ENCODE results near the gene ETV3. TPM values are rescaled to one million over a fixed set of nuclear protein-coding genes. Genes with fewer than 3 reads are reported as not detected.
A peak's percentile ranks its signal among the peaks of the same experiment; 100 is the strongest.

ETV3 gene
- total and polyA plus RNA-seq, 2 of the 4 experiments (the other 2 are of a cell fraction) = 6.4 to 14.7 TPM

GRCh38 chr1:157136133-157136532 is 2.1 kb downstream of the ETV3 start:
- ATAC-seq (ENCODE audit: low read depth) (no peak), DNase-seq (no peak)
- CTCF ChIA-PET = interaction anchor here (0.8 to 1.2 kb wide), 2 partner anchors 20 to 46 kb away, joined by 4 read pairs; no protein-coding TSS in a partner anchor
- Histone ChIP-seq H2AK5ac (ENCODE audit: low read depth, low read length) (no peak overlapping the region), H3K4me1 (ENCODE audit: control insufficient read depth, insufficient read depth, low read length) (peaks cover 4% of the 10 kb centered on the region), H3K9ac (ENCODE audit: low read depth, low read length) (no peak overlapping the region), H3K9me1 (ENCODE audit: insufficient read depth, low read length) (peaks cover 2% of the 10 kb centered on the region; the same call in 1 of the 2 replicates), H3K4ac (ENCODE audit: low read depth, low read length) (no peak overlapping the region), H3K36me3 (ENCODE audit: control insufficient read depth, insufficient read depth, low read length) (peaks cover 29% of the 10 kb centered on the region), H4K91ac (ENCODE audit: insufficient read depth, low read depth, low read length) (no peak overlapping the region), H3K14ac (replicated peaks; ENCODE audit: low read depth, low read length) (no peak overlapping the region), H2AFZ (replicated peaks; ENCODE audit: low read length, poor library complexity) (no peak overlapping the region), H2BK5ac (ENCODE audit: low read depth, low read length, poor library complexity, severe bottlenecking) (no peak overlapping the region), H3K79me1 (ENCODE audit: low read depth in 1 of 2, low read length in 2 of 2) (peaks cover 28 to 40% of the 10 kb centered on the region in 2 experiments), H2BK120ac (ENCODE audit: low read depth, low read length) (no peak overlapping the region), H3K4me2 (ENCODE audit: low read depth, low read length) (no peak overlapping the region; the same call in 1 of the 2 replicates), H3K9me3 (ENCODE audit: control insufficient read depth, insufficient read depth, low read length) (no peaks in the 10 kb centered on the region), H2BK20ac (ENCODE audit: low read depth, low read length) (no peak overlapping the region), H2BK15ac (ENCODE audit: low read depth, low read length) (no peak overlapping the region), H3K23ac (ENCODE audit: low read depth, low read length) (0 out of 2 replicates have a peak overlapping the region, but pooled peaks have one; percentile 2), H4K5ac (ENCODE audit: low read depth, low read length) (no peak overlapping the region), H3K4me3 (ENCODE audit: insufficient read depth, low read depth, low read length) (no peak overlapping the region), H4K20me1 (ENCODE audit: insufficient read depth, low read length) (peaks cover 24% of the 10 kb centered on the region), H2AK9ac (replicated peaks; ENCODE audit: low read depth, low read length, poor library complexity) (no peak overlapping the region), H3K56ac (ENCODE audit: extremely low read depth, insufficient read depth, low read length) (no peak overlapping the region), H3K27ac (ENCODE audit: insufficient read depth, low read length) (no peak overlapping the region), H3K27me3 (ENCODE audit: control insufficient read depth, insufficient read depth, low read length) (no peaks in the 10 kb centered on the region), H3K18ac (ENCODE audit: low read depth, low read length) (no peak overlapping the region), H4K8ac (ENCODE audit: low read depth in 2 of 2, low read length in 2 of 2) (no peak overlapping the region)
- dilution Hi-C loops (cut with HindIII; ENCODE audit: low sequenced_read_pairs, unreplicated experiment) = no loop called here
- no peak for TF ChIP-seq BHLHE40 (IDR thresholded peaks at IDR 0.05; ENCODE audit: low read depth, low read length)
- 0 out of 2 replicates have a peak, but pooled peaks have one; percentile 7 for TF ChIP-seq CTCF (conservative IDR thresholded peaks at IDR 0.05; ENCODE audit: low read depth, low read length)
- TF ChIP-seq RFX5 (IDR thresholded peaks at IDR 0.05; ENCODE audit: low read depth, low read length) = no peak
- TF ChIP-seq NFE2L2 (IDR thresholded peaks at IDR 0.05; ENCODE audit: low read depth, low read length) = no peak
- POLR2A ChIA-PET (ENCODE audit: unreplicated experiment) = no interaction called here
- in situ Hi-C loops (cut with MboI; ENCODE audit: low sequenced_read_pairs) = no loop called here
- no TSS peak for BruUV-seq (replicated peaks)
- intact Hi-C loops (cut with micrococcal nuclease) = loop anchor here (5.0 kb wide), 1 partner anchor 44 kb away; no protein-coding TSS in a partner anchor
- 100% methylated on average over 1 of the region's 4 CpGs; no CpG with 5 or more reads in 1 of the 2 experiments for whole genome bisulfite sequencing, 2 experiments (ENCODE audit: extremely low coverage in 2 of 2, insufficient read length in 1 of 2)
